K562 (cell line): ENCODE results near the gene LGI4. TPM values are rescaled to one million over a fixed set of nuclear protein-coding genes. Genes with fewer than 3 reads are reported as not detected.

Experiments used
- ATF3 ChIP-seq, 2 experiments: fragments of 450-650 bp in 1 of 2; sonication (generic) in 1 of 2; formaldehyde crosslinking in 1 of 2; IDR thresholded peaks in 1 of 2; conservative IDR thresholded peaks in 1 of 2; 2 replicates each; pipeline versions ENCODE4 v1.6.1 to v1.8.1; 2016 to 2023; ENCODE audit warnings: mild to moderate bottlenecking in 2 of 2, moderate library complexity in 2 of 2, inconsistent platforms in 1 of 2, missing genetic modification reagents in 1 of 2
- BCOR ChIP-seq: fragments of 450-650 bp; IDR thresholded peaks from 2 replicates; pipeline ENCODE4 v1.6.1; 2016
- EGR1 ChIP-seq: fragments of 450-650 bp; conservative IDR thresholded peaks from 2 replicates; pipeline ENCODE4 v1.6.1; 2017; ENCODE audit warnings: mild to moderate bottlenecking
- ESRRA ChIP-seq: fragments of 450-650 bp; IDR thresholded peaks from 2 replicates; pipeline ENCODE4 v1.6.1; 2014; ENCODE audit warnings: low read depth, mild to moderate bottlenecking, moderate library complexity, borderline replicate concordance
- FOSL1 ChIP-seq: fragments of 200-800 bp; sonication (Bioruptor generic); conservative IDR thresholded peaks from 2 replicates; pipeline ENCODE4 v1.6.1; 2016; ENCODE audit warnings: missing genetic modification characterization, missing compliant biosample characterization
- HINFP ChIP-seq: fragments of 450-650 bp; conservative IDR thresholded peaks from 2 replicates; pipeline ENCODE4 v1.6.1; 2016; ENCODE audit warnings: missing genetic modification characterization, low read depth, mild to moderate bottlenecking, control low read depth, missing compliant biosample characterization
- JUND ChIP-seq, 2 experiments: IDR thresholded peaks; 2 replicates in 1 of 2; 3 replicates in 1 of 2; pipeline ENCODE4 v1.6.1; 2011; ENCODE audit warnings: borderline replicate concordance in 2 of 2, low read depth in 2 of 2, low read length in 2 of 2, improper control_type of control experiment in 1 of 2, missing biosample characterization in 1 of 2, missing genetic modification characterization in 1 of 2, missing genetic modification reagents in 1 of 2
- NRF1 ChIP-seq, 2 experiments: fragments of 450-650 bp; IDR thresholded peaks in 1 of 2; conservative IDR thresholded peaks in 1 of 2; 2 replicates each; pipeline ENCODE4 v1.6.1; 2014; ENCODE audit warnings: mild to moderate bottlenecking in 2 of 2
- PBX2 ChIP-seq, 2 experiments: IDR thresholded peaks in 1 of 2; conservative IDR thresholded peaks in 1 of 2; 2 replicates each; pipeline ENCODE4 v1.6.1; 2016; ENCODE audit warnings: low read depth in 2 of 2, mild to moderate bottlenecking in 1 of 2, missing compliant biosample characterization in 1 of 2, missing genetic modification characterization in 1 of 2, moderate library complexity in 1 of 2
- PHF21A ChIP-seq: fragments of 450-650 bp; IDR thresholded peaks from 2 replicates; pipeline ENCODE4 v1.6.1; 2017; ENCODE audit warnings: low read depth, borderline replicate concordance
- PKNOX1 ChIP-seq: fragments of 450-650 bp; IDR thresholded peaks from 2 replicates; pipeline ENCODE4 v1.6.1; 2016
- POLR2G ChIP-seq: fragments of 200-400 bp; formaldehyde crosslinking; IDR thresholded peaks from 2 replicates; pipeline ENCODE4 v1.6.1; 2017; ENCODE audit warnings: low read depth, mild to moderate bottlenecking, antibody characterized with exemption, low read length, moderate library complexity
- SMARCE1 ChIP-seq: fragments of 450-650 bp; IDR thresholded peaks from 2 replicates; pipeline ENCODE4 v1.7.1; 2016; ENCODE audit warnings: mild to moderate bottlenecking
- ZNF347 ChIP-seq: fragments of 450-650 bp; formaldehyde crosslinking; IDR thresholded peaks from 2 replicates; pipeline ENCODE4 v1.4.0; 2020; ENCODE audit warnings: low read depth, mild to moderate bottlenecking, moderate library complexity
- ZNF592 ChIP-seq: fragments of 450-650 bp; IDR thresholded peaks from 2 replicates; pipeline ENCODE4 v1.6.1; 2017; ENCODE audit warnings: antibody characterized with exemption, mild to moderate bottlenecking
- polyA plus RNA-seq, 8 experiments: library from polyadenylated mRNA; depleted of rRNA in 4 of 8; stranded (reverse) in 5 of 8; unstranded in 3 of 8; fragments of >200 nt; fragmentation: Nextera tagmentation in 2 of 8; fragmentation: Illumina TruSeq in 1 of 8; extraction: Ambion mirVana in 2 of 8; extraction: Trizol in 1 of 8; gene quantifications; 2 replicates each; pipeline versions ENCODE4 v1.2.1 to v1.2.3, GENCODE V29; 2011 to 2014; ENCODE audit warnings: inconsistent platforms in 1 of 8, missing spikeins in 1 of 8
- total RNA-seq, 7 experiments: library from RNA; depleted of rRNA in 6 of 7; stranded (reverse); fragments of >200 nt in 6 of 7; fragmentation: Illumina TruSeq in 2 of 7; extraction: Trizol in 2 of 7; gene quantifications; 2 replicates each; pipeline versions ENCODE4 v1.2.1 to v1.2.3, GENCODE V29; 2011 to 2021; ENCODE audit warnings: low replicate concordance in 1 of 7

LGI4 gene
- total and polyA plus RNA-seq, 9 of the 15 experiments (the other 6 are each of a cell fraction or from before 2014, with no cell fraction given): 0.14 to 0.30 (median 0.24) TPM; not detected in 4

- 0 out of 2 replicates have a peak, but pooled peaks have one; percentile 24 for TF ChIP-seq SMARCE1
- TF ChIP-seq PKNOX1: peak; percentile 50
- 0 out of 2 replicates have a peak, but pooled peaks have one; percentile 27 for TF ChIP-seq HINFP (tag)
- no peak for TF ChIP-seq ZNF347 (CRISPR knock-in tag)
- TF ChIP-seq POLR2G: no peak
- 0 out of 4 replicates have a peak, but pooled peaks of 1 of the 2 experiments have one; percentile 14 for TF ChIP-seq NRF1 (conservative IDR thresholded peaks at IDR 0.05 in 1 of 2, IDR thresholded peaks at IDR 0.05 in 1 of 2)
- peak; percentile 85 for TF ChIP-seq BCOR
- TF ChIP-seq FOSL1 (tag): peak; percentile 68
- TF ChIP-seq ESRRA: peak; percentile 76; the same call in 1 of the 2 replicates
- peak; percentile 26; the same call in 1 of the 2 replicates for TF ChIP-seq ZNF592
- no peak for TF ChIP-seq PHF21A
- peak; percentile 85 for TF ChIP-seq EGR1
- TF ChIP-seq JUND (IDR thresholded peaks at IDR 0.05; ENCODE audit: borderline replicate concordance, low read depth, low read length): peak; percentile 66; the same call in 1 of the 2 replicates
- TF ChIP-seq JUND (tag; IDR thresholded peaks at IDR 0.05; ENCODE audit: borderline replicate concordance, low read depth, low read length): peak; percentile 41; the same call in 1 of the 3 replicates
- TF ChIP-seq ATF3 (IDR thresholded peaks at IDR 0.05): peak; percentile 52
- no peak for TF ChIP-seq ATF3 (CRISPR knock-in tag; conservative IDR thresholded peaks at IDR 0.05)
- no peak for TF ChIP-seq PBX2 (CRISPR knock-in tag; IDR thresholded peaks at IDR 0.05; ENCODE audit: low read depth)
- TF ChIP-seq PBX2 (tag; conservative IDR thresholded peaks at IDR 0.05; ENCODE audit: low read depth): peak; percentile 56
Observed at GRCh38 chr19:35107545-35107944, 27.3 kb downstream of the LGI4 start (continued).
